Neuronal stem cell (in vitro differentiated cells): ENCODE measurements around the gene ATM.

Experiments
- DNase-seq: peaks from one replicate; pipeline ENCODE4 v3.0.0-alpha.2; 2013; ENCODE audit warnings: low spot score
- H2AFZ ChIP-seq: one replicate; pipeline ENCODE4 v1.6.1; 2013; ENCODE audit warnings: mild to moderate bottlenecking, low read length, inconsistent platforms
- H2AK5ac ChIP-seq: 2 replicates; pipeline ENCODE4 v1.6.1; 2013; ENCODE audit warnings: low read depth, mild to moderate bottlenecking, inconsistent platforms, low read length, moderate library complexity, mixed read lengths
- H2BK120ac ChIP-seq: 2 replicates; pipeline ENCODE4 v1.6.1; 2013; ENCODE audit warnings: low read depth, mild to moderate bottlenecking, inconsistent platforms, low read length, moderate library complexity, mixed read lengths
- H2BK12ac ChIP-seq: one replicate; pipeline ENCODE4 v1.6.1; 2013; ENCODE audit warnings: low read length, inconsistent platforms
- H2BK15ac ChIP-seq: 2 replicates; pipeline ENCODE4 v1.6.1; 2013; ENCODE audit warnings: mild to moderate bottlenecking, low read length, inconsistent platforms, mixed read lengths
- H2BK5ac ChIP-seq: one replicate; pipeline ENCODE4 v1.6.1; 2013; ENCODE audit warnings: inconsistent platforms, mild to moderate bottlenecking, low read length, moderate library complexity
- H3K14ac ChIP-seq: one replicate; pipeline ENCODE4 v1.6.1; 2013; ENCODE audit warnings: low read length, inconsistent platforms
- H3K18ac ChIP-seq: 2 replicates; pipeline ENCODE4 v1.6.1; 2013; ENCODE audit warnings: low read length, inconsistent platforms
- H3K23ac ChIP-seq: 2 replicates; pipeline ENCODE4 v1.6.1; 2013; ENCODE audit warnings: low read depth, mild to moderate bottlenecking, mixed read lengths, low read length, inconsistent platforms; ENCODE audit not compliant: poor library complexity
- H3K27ac ChIP-seq: replicated peaks from 3 replicates; pipeline ENCODE4 v1.5.1; 2013; ENCODE audit warnings: low read length, inconsistent platforms
- H3K27me3 ChIP-seq, 3 experiments: 2 replicates each; pipeline ENCODE4 v1.6.1; 2013; ENCODE audit warnings: low read length in 3 of 3, mild to moderate bottlenecking in 2 of 3, inconsistent platforms in 1 of 3, low read depth in 1 of 3, mixed read lengths in 1 of 3, moderate library complexity in 1 of 3; ENCODE audit not compliant: control insufficient read depth in 3 of 3, insufficient read depth in 3 of 3
- H3K36me3 ChIP-seq, 2 donors: replicated peaks in 1 of 2; 2 replicates each; pipeline ENCODE4 v1.6.1; 2013; ENCODE audit warnings: low read length in 2 of 2; ENCODE audit not compliant: control insufficient read depth in 2 of 2, insufficient read depth in 2 of 2
- H3K4ac ChIP-seq: 2 replicates; pipeline ENCODE4 v1.6.1; 2013; ENCODE audit warnings: inconsistent platforms, mild to moderate bottlenecking, low read length, moderate library complexity
- H3K4me1 ChIP-seq, 2 donors: 1 replicate in 1 of 2; 2 replicates in 1 of 2; pipeline ENCODE4 v1.6.1; 2013; ENCODE audit warnings: low read length in 2 of 2, low read depth in 1 of 2; ENCODE audit not compliant: control insufficient read depth in 2 of 2, insufficient read depth in 1 of 2
- H3K4me2 ChIP-seq: one replicate; pipeline ENCODE4 v1.6.1; 2013; ENCODE audit warnings: mild to moderate bottlenecking, low read length, inconsistent platforms; ENCODE audit not compliant: insufficient read depth, poor library complexity, severe bottlenecking
- H3K4me3 ChIP-seq, 2 donors: 2 replicates each; pipeline ENCODE4 v1.5.1; 2013; ENCODE audit warnings: low read length in 2 of 2, mild to moderate bottlenecking in 2 of 2, inconsistent platforms in 1 of 2, moderate library complexity in 1 of 2
- H3K79me1 ChIP-seq: one replicate; pipeline ENCODE4 v1.6.1; 2013; ENCODE audit warnings: low read depth, mild to moderate bottlenecking, inconsistent platforms, low read length, moderate library complexity
- H3K9ac ChIP-seq: one replicate; pipeline ENCODE4 v1.6.1; 2013; ENCODE audit warnings: mild to moderate bottlenecking, low read depth, low read length, inconsistent platforms; ENCODE audit not compliant: poor library complexity
- H3K9me3 ChIP-seq, 2 donors: replicated peaks in 1 of 2; 2 replicates each; pipeline versions ENCODE3 to v1.6.1; 2013; ENCODE audit warnings: low read length in 2 of 2, mild to moderate bottlenecking in 2 of 2, inconsistent platforms in 1 of 2, low read depth in 1 of 2, mixed read lengths in 1 of 2, moderate library complexity in 1 of 2; ENCODE audit not compliant: control insufficient read depth in 2 of 2, insufficient read depth in 1 of 2
- H4K8ac ChIP-seq: one replicate; pipeline ENCODE4 v1.6.1; 2013; ENCODE audit warnings: low read depth, mild to moderate bottlenecking, inconsistent platforms, low read length, moderate library complexity
- H4K91ac ChIP-seq: one replicate; pipeline ENCODE4 v1.6.1; 2013; ENCODE audit warnings: low read length, low read depth, mild to moderate bottlenecking, inconsistent platforms; ENCODE audit not compliant: poor library complexity
- WGBS, 2 donors: extraction: QIAGEN DNeasy Blood & Tissue Kit; methylation state at CpG; one replicate each; pipeline ENCODE4 v1.1.7; 2013; ENCODE audit warnings: missing lambda C conversion rate in 2 of 2, mixed read lengths in 1 of 2; ENCODE audit not compliant: insufficient read length in 2 of 2, insufficient replicate concordance in 1 of 2; ENCODE audit errors: extremely low coverage in 2 of 2; 5-methylcytosine and 5-hydroxymethylcytosine counted together

Gene ATM

GRCh38 chr11:108203075-108203474, 19.8 kb upstream of the ATM start:
- Histone ChIP-seq H4K91ac (no peak overlapping the region), H2BK5ac (no peak overlapping the region), H3K23ac (no peak overlapping the region), H2AK5ac (no peak overlapping the region), H3K27ac (no peak overlapping the region), H3K79me1 (peaks cover 9% of the 10 kb centered on the region), H3K4me2 (no peak overlapping the region), H3K9ac (no peak overlapping the region), H3K4ac (no peak overlapping the region), H3K4me1 (no peaks in the 10 kb centered on the region), H2BK120ac (no peak overlapping the region), H2BK12ac (no peak overlapping the region), H4K8ac (no peak overlapping the region), H2BK15ac (no peak overlapping the region), H3K36me3 (peaks cover 29 to 96% of the 10 kb centered on the region in 2 donors), H3K9me3 (peaks cover 16 to 42% of the 10 kb centered on the region in 2 donors), H3K18ac (no peak overlapping the region), H3K27me3 (no peaks in the 10 kb centered on the region), H3K14ac (no peak overlapping the region), H3K4me3 (no peak overlapping the region), H2AFZ (no peak overlapping the region)
- no CpG with 5 or more reads among the region's 2 CpGs for WGBS, 2 donors
- DNase-seq = no peak

DNA sequence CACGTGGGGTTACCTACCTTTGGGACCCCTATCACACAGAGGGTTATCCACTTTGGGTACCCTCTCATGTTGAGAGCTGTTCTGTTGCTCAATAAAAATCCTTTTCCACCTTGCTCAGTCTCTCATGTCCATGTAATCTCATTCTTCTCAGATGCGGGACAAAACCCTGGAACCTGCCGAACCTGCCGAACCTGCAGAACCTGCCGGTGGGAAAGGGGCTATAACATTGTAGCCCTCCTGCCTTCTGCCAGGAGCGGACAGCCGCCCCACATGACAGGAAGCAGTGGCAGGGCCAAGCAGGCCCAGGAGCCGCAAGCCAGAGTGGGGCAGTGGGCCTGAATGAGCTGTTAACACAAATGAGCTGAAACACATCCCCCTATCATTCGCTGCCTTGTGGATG, 18.5 kb upstream of the ATM start:
- Histone ChIP-seq H4K8ac (no peak overlapping the region), H2BK12ac (no peak overlapping the region), H3K23ac (no peak overlapping the region), H3K27me3 (no peaks in the 10 kb centered on the region), H3K9me3 (peaks cover 16 to 42% of the 10 kb centered on the region in 2 donors), H4K91ac (no peak overlapping the region), H3K14ac (no peak overlapping the region), H3K27ac (no peak overlapping the region), H2AK5ac (no peak overlapping the region), H3K4ac (no peak overlapping the region), H3K18ac (peak overlapping the region; percentile 23), H2AFZ (no peak overlapping the region), H2BK15ac (no peak overlapping the region), H2BK5ac (no peak overlapping the region), H3K4me2 (no peak overlapping the region), H3K4me3 (no peak overlapping the region), H3K4me1 (no peaks in the 10 kb centered on the region), H2BK120ac (no peak overlapping the region), H3K9ac (no peak overlapping the region), H3K36me3 (peaks cover 26 to 96% of the 10 kb centered on the region in 2 donors), H3K79me1 (peaks cover 2% of the 10 kb centered on the region)
- WGBS, 2 donors = no CpG with 5 or more reads among the region's 9 CpGs
- no peak for DNase-seq

DNA sequence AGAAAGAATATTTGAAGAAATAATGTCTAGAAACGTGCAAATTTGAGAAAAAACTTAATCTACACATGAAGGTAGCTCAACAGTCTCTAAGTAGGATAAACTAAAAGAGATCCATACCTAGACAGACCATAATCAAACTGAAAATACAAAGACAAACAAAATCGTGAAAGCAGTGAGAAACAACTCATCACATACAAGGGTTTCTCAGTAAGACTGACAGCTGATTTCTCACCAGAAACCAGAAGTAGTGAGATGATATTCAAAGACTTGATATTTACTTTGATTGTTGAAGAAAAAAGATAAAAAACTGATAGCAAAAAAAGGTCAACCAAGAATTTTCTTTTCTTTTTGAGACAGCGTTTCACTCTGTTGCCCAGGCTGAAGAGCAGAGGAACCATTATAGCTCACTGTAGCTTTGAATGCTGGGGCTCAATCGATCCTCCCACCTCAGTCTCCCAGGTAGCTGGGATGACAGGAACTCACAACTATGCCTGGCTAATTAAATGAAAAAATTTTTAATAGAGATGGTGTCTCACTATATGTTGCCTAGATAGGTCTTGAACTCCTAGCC, 17.9 kb upstream of the ATM start:
- Histone ChIP-seq H3K9me3 (peaks cover 16 to 44% of the 10 kb centered on the region in 2 donors), H2BK120ac (no peak overlapping the region), H3K27ac (no peak overlapping the region), H3K4me3 (no peak overlapping the region), H2AK5ac (no peak overlapping the region), H4K91ac (no peak overlapping the region), H3K23ac (no peak overlapping the region), H3K9ac (no peak overlapping the region), H4K8ac (no peak overlapping the region), H3K14ac (no peak overlapping the region), H3K36me3 (peaks cover 26 to 96% of the 10 kb centered on the region in 2 donors), H2AFZ (no peak overlapping the region), H3K79me1 (no peaks in the 10 kb centered on the region), H3K27me3 (no peaks in the 10 kb centered on the region), H2BK5ac (no peak overlapping the region), H2BK15ac (no peak overlapping the region), H3K18ac (no peak overlapping the region), H2BK12ac (no peak overlapping the region), H3K4me2 (no peak overlapping the region), H3K4ac (no peak overlapping the region), H3K4me1 (no peaks in the 10 kb centered on the region)
- WGBS, 2 donors = no CpG with 5 or more reads among the region's 4 CpGs
- DNase-seq = no peak

GRCh38 chr11:108206171-108206570, 16.7 kb upstream of the ATM start:
- Histone ChIP-seq H3K27ac (no peak overlapping the region), H3K23ac (no peak overlapping the region), H3K4me1 (no peaks in the 10 kb centered on the region), H4K91ac (no peak overlapping the region), H3K27me3 (no peaks in the 10 kb centered on the region), H3K4me2 (no peak overlapping the region), H3K4ac (no peak overlapping the region), H3K9me3 (peaks cover 16 to 55% of the 10 kb centered on the region in 2 donors), H3K36me3 (peaks cover 29 to 98% of the 10 kb centered on the region in 2 donors), H4K8ac (no peak overlapping the region), H3K4me3 (no peak overlapping the region), H2BK12ac (no peak overlapping the region), H3K9ac (peak overlapping the region; percentile 2), H2BK5ac (no peak overlapping the region), H3K18ac (no peak overlapping the region), H3K79me1 (peaks cover 2% of the 10 kb centered on the region), H2AFZ (no peak overlapping the region), H3K14ac (no peak overlapping the region), H2BK120ac (no peak overlapping the region), H2AK5ac (no peak overlapping the region), H2BK15ac (no peak overlapping the region)
- DNase-seq = no peak
- WGBS, 2 donors = no CpG with 5 or more reads among the region's 6 CpGs
